Measurements from ENCODE around the gene TMEM98.

TMEM98 gene

GRCh38 chr17:32894245-32894644, 33.7 kb upstream of the TMEM98 start:
- no peak overlapping the region for H3K4me3 ChIP-seq (ENCODE audit: low read depth, low read length)
- no peak for DNase-seq (ENCODE audit: low read depth, low spot score)
- in situ Hi-C loops (cut with HindIII; ENCODE audit: low sequenced_read_pairs): no loop called here
- TF ChIP-seq, protein P1, sequence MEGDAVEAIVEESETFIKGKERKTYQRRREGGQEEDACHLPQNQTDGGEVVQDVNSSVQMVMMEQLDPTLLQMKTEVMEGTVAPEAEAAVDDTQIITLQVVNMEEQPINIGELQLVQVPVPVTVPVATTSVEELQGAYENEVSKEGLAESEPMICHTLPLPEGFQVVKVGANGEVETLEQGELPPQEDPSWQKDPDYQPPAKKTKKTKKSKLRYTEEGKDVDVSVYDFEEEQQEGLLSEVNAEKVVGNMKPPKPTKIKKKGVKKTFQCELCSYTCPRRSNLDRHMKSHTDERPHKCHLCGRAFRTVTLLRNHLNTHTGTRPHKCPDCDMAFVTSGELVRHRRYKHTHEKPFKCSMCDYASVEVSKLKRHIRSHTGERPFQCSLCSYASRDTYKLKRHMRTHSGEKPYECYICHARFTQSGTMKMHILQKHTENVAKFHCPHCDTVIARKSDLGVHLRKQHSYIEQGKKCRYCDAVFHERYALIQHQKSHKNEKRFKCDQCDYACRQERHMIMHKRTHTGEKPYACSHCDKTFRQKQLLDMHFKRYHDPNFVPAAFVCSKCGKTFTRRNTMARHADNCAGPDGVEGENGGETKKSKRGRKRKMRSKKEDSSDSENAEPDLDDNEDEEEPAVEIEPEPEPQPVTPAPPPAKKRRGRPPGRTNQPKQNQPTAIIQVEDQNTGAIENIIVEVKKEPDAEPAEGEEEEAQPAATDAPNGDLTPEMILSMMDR (IDR thresholded peaks at IDR 0.05; ENCODE audit: low read depth, low read length): no peak

DNA sequence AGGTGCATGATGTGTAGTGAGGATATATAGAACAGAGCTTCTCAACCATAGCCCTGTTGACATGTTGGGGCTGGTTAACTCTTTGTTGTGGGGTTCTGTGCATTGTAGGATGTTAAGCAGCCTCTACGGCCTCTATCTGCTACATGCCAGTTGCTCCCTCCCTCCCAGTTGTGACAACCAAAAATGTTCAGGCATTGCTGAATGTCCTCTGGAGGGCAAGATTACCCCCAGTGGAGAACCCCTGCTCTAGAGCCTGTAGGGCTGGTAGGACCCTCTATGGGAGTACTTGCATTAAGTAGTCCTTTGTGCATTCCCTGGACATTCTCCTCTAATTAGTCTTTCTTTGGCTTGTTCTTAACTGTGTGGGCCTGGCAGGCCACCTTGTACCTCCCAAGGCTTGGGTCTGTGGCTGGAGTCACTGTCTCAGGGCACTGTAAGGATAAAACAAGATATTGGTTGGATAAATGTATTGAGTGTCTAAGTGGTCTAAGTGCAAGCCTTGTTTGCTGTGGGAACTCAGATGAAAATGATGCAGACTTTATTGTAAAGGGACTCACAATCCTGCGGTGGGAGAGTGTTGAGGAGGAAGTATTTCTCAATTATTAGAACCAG, 31.2 kb upstream of the TMEM98 start:
- in situ Hi-C loops (cut with HindIII; ENCODE audit: low sequenced_read_pairs): no loop called here
- no peak for DNase-seq (ENCODE audit: low read depth, low spot score)
- no peak overlapping the region for H3K4me3 ChIP-seq (ENCODE audit: low read depth, low read length)
- TF ChIP-seq, protein P1 (IDR thresholded peaks at IDR 0.05; ENCODE audit: low read depth, low read length): no peak

DNA sequence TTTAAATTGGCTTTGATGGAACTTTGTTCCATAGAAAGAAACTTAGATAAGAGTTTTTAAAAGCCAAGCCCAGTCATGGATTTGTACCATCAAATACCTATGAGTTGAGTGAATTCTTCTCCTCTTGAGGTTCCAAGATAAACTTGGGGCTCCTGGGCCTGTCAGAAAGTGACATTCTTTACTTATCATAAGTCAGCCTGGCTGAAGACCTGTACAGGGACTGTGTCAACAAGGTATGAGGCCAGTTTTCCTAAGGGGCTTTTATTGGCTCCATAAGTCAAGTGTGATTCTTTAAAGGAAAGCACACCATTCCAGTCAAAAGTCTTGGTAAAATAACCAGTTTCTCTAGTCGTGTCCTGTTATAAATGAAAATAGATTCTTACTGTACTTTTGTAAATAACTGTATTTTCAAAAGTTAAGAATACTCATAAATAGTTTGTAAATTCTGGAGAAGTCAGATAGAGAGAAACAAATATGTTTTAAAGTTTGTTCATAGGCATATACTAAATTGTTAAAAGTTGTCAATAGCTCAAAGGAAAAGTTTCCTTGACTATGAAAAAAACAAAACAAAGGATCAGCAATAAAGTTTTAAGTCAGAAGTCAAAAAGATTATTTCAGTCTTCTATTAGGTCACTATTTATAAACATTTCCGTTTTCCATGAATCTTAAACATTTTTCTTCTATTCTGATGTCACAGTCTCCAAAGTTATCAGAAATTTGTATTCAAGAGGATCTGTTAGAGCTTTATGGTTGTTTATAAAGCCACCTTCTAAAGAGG, 28.5 kb upstream of the TMEM98 start:
- TF ChIP-seq, protein P1 (IDR thresholded peaks at IDR 0.05; ENCODE audit: low read depth, low read length): no peak
- in situ Hi-C loops (cut with HindIII; ENCODE audit: low sequenced_read_pairs): no loop called here
- no peak overlapping the region for H3K4me3 ChIP-seq (ENCODE audit: low read depth, low read length)
- no peak for DNase-seq (ENCODE audit: low read depth, low spot score)

DNA sequence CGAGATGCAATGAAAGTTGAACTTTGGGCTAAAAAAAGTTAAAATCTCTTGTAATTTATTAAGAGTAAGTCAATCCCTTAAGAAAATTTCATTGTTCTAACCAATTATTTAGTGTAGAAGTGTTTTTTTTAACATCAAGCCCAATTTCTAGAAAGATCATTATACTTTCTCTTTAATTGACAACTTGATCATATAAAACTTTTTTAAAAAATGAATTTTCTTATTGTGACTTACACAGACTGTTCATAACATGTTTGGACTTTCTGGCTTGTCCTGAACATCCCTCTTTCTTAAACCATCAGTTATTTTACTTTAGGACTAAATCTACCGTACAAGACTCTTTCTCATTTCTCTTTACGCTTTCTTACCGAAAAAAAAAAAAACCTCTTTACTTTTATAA, 26.2 kb upstream of the TMEM98 start:
- H3K4me3 ChIP-seq (ENCODE audit: low read depth, low read length): no peak overlapping the region
- no peak for DNase-seq (ENCODE audit: low read depth, low spot score)
- TF ChIP-seq, protein P1 (IDR thresholded peaks at IDR 0.05; ENCODE audit: low read depth, low read length): no peak
- in situ Hi-C loops (cut with HindIII; ENCODE audit: low sequenced_read_pairs): no loop called here

- in situ Hi-C loops (cut with HindIII; ENCODE audit: low sequenced_read_pairs): no loop called here
- DNase-seq (ENCODE audit: low read depth, low spot score): no peak
These were observed 23.9 kb upstream of the TMEM98 start for GRCh38 chr17:32903774-32904673.

GRCh38 chr17:32904891-32905290, 23.1 kb upstream of the TMEM98 start:
- DNase-seq (ENCODE audit: low read depth, low spot score): no peak
- no peak overlapping the region for H3K4me3 ChIP-seq (ENCODE audit: low read depth, low read length)
- TF ChIP-seq, protein P1 (IDR thresholded peaks at IDR 0.05; ENCODE audit: low read depth, low read length): no peak
- in situ Hi-C loops (cut with HindIII; ENCODE audit: low sequenced_read_pairs): no loop called here

More at GRCh38 chr17:32903774-32904673, 23.9 kb upstream of the TMEM98 start:
- TF ChIP-seq, protein P1 (IDR thresholded peaks at IDR 0.05; ENCODE audit: low read depth, low read length): no peak
- no peak overlapping the region for H3K4me3 ChIP-seq (ENCODE audit: low read depth, low read length)
